Omental fat pad (tissue), 4 donors: Measurements from ENCODE around the gene GALNS. TPM values are rescaled to one million over a fixed set of nuclear protein-coding genes. Genes with fewer than 3 reads are reported as not detected.
A peak's percentile ranks its signal among the peaks of the same experiment; 100 is the strongest.

ENCODE experiments used
- ATAC-seq: fragments of 150-250 bp; one replicate; pipeline ENCODE4 v1.9.1; 2016; ENCODE audit warnings: mild to moderate bottlenecking, moderate library complexity; ENCODE audit not compliant: low FRiP score
- DNase-seq: peaks from one replicate; pipeline ENCODE4 v3.0.0-alpha.2; 2019; ENCODE audit warnings: low spot score
- total RNA-seq, 4 donors: library from RNA; depleted of rRNA; stranded (reverse); fragments of >200 nt; gene quantifications; one replicate each; pipeline ENCODE4 v1.1.0, GENCODE V29; 2016
- TF ChIP-seq, protein P1 (sequence below), 3 donors: fragments of 450-650 bp; IDR thresholded peaks; one replicate each; pipeline ENCODE4 v1.5.1; 2016 to 2017; ENCODE audit warnings: antibody characterized with exemption in 3 of 3, mild to moderate bottlenecking in 3 of 3, moderate library complexity in 2 of 3

Gene GALNS, protein sequence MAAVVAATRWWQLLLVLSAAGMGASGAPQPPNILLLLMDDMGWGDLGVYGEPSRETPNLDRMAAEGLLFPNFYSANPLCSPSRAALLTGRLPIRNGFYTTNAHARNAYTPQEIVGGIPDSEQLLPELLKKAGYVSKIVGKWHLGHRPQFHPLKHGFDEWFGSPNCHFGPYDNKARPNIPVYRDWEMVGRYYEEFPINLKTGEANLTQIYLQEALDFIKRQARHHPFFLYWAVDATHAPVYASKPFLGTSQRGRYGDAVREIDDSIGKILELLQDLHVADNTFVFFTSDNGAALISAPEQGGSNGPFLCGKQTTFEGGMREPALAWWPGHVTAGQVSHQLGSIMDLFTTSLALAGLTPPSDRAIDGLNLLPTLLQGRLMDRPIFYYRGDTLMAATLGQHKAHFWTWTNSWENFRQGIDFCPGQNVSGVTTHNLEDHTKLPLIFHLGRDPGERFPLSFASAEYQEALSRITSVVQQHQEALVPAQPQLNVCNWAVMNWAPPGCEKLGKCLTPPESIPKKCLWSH
- total RNA-seq: 10 to 100 TPM; 15.0 to 32.0 (median 23.4) TPM

DNA sequence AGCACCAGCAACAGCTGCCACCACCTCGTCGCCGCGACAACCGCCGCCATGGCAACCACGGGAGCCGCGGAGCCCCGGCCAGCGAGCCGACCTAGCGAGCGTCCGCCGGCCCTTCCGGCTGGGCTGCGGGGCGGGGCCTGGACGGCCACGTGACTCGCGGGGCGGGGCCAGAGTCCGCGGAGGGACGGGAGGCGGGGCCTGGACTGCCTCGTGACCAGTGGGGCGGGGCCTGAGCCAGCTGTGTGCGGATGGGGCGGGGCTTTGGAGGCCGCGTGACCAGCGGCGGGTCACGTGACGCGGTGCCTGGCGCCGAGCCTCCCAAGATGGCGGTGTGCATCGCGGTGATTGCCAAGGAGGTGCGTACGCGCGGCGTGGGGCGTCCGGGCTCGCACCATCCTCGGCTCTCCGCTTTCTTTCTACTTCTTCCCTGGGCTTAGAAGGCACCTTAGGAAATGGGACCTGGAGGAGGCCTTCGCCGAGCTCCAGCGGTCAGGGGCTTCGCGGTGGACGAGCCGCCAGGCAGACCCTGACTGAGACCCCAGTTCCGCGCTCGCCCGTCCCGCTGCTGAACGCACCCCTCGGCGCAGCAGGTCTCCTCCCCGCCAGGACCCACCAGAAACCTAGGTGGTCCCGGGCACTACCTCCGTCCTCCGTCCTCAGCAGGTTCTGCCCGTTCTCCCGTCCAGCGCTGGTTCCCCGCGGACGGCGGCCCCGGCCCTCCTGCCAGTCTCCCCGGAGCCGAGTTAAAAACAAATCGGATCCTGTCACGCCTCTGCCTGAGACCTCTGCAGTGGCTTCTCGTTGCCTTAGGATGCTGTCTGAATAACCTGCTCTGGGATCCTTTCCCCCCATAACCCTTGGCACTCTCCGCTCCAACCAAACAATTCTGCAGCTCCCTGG lies at the start of gene GALNS, which contains the start of gene TRAPPC2L:
TSS of gene GALNS (minus strand) at position 120 of the 900 bp plus-strand sequence. CDS start at position 50, 70 bp downstream.
TSS of gene TRAPPC2L (plus strand) at position 300 of the 900 bp plus-strand sequence. CDS start at position 324, 24 bp downstream.
- ATAC-seq: peak; percentile 88
- DNase-seq: peak; percentile 100
- TF ChIP-seq, protein P1, sequence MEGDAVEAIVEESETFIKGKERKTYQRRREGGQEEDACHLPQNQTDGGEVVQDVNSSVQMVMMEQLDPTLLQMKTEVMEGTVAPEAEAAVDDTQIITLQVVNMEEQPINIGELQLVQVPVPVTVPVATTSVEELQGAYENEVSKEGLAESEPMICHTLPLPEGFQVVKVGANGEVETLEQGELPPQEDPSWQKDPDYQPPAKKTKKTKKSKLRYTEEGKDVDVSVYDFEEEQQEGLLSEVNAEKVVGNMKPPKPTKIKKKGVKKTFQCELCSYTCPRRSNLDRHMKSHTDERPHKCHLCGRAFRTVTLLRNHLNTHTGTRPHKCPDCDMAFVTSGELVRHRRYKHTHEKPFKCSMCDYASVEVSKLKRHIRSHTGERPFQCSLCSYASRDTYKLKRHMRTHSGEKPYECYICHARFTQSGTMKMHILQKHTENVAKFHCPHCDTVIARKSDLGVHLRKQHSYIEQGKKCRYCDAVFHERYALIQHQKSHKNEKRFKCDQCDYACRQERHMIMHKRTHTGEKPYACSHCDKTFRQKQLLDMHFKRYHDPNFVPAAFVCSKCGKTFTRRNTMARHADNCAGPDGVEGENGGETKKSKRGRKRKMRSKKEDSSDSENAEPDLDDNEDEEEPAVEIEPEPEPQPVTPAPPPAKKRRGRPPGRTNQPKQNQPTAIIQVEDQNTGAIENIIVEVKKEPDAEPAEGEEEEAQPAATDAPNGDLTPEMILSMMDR (IDR thresholded peaks at IDR 0.05): no peak

DNA sequence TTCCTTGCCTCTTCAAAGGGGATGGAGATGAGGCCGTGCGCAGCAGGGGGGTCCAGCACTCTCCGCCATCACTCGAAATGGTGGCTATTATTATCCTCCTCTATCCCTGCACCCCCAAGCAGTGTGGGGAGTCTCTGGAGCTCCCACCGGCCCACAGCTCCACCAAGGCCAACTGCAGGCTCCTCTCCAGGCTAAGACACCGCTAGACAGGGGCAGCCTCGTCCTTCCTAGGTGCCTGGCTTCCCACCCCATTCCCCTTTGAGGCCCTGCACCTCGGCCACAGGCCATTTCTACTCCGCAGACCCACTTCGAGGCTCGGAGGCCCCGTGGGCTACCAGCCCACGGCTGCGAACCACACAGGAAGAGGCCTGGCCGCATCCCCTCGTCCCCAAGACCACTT lies 49.3 kb upstream of the GALNS start:
- no peak for ATAC-seq
- TF ChIP-seq, protein P1 (IDR thresholded peaks at IDR 0.05): no peak
- DNase-seq: no peak

DNA sequence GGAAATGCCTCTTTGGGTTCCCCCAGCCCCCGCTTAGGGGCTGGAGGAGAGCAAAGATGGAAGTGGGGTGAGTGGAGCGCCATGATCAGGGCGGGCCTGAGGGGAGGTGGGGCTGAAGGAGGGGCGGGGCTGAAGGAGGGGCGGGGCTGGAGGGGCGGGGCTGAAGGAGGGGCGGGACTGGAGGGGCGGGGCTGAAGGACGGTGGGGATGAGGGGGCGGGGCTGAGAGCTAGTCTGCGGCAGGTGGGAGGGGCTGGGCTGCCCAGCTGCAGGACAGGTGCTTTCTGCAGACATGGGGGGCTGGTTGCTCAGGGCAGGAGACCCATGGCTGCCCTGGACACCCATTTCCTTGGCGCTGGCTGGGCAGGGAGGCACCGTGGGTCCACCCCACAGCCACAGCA lies 48.8 kb upstream of the GALNS start:
- no peak for ATAC-seq
- TF ChIP-seq, protein P1 (IDR thresholded peaks at IDR 0.05): no peak
- DNase-seq: no peak

DNA sequence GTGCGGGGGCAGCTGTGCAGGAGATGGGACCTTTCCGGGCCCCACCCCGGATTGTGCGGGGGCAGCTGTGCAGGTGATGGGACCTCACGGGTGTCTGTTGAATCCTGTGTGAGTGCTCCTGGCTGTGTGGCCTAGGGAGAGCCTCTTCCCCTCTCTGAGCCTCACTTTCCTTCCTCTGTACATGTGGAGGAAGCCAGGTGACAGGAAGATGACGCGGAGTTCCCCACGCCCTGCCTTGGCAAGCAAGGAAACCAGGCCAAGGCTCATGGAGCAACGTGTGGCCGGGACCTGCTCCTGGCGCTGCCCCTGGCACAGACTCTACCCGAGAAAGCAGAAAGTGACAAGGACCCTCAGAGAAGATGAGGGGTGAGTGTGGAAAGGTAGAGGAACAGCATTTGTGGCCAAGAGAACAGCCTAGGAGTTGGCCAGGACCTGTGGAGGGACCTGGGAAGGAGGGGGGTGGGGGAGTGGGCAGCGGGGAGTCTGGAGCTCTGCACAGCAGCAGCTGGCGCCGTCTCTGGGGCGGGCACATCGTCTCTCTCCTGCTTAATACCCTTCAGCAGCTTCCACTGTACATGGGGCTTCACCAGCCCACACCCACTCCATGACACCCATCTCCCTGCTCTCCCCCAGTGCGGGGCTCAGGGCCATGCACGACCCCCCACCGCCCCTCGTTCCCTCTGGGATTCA lies 48.1 kb upstream of the GALNS start:
- no peak for DNase-seq
- TF ChIP-seq, protein P1 (IDR thresholded peaks at IDR 0.05): no peak
- no peak for ATAC-seq

DNA sequence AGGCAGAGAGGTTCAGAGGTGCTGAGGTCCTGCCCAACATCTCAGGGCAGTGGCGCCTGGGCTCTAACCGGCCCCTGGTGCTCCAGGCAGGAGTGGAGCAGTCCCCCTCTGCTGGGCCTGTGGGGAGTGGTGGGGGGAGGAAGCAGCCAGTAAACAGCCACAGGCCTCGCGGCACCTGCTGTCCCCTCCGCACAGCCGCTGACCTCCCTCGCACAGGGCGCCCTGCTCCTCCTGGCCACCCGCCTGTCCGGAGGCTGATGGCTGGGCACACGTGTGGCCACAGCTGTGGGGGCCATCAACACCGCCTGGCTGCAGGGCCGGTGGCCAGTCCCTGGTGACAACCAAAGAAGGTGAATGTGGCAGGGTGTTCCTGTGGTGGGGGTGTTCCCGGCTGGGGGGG lies 46.5 kb upstream of the GALNS start:
- TF ChIP-seq, protein P1 (IDR thresholded peaks at IDR 0.05): no peak
- DNase-seq (no peak), ATAC-seq (no peak)

DNA sequence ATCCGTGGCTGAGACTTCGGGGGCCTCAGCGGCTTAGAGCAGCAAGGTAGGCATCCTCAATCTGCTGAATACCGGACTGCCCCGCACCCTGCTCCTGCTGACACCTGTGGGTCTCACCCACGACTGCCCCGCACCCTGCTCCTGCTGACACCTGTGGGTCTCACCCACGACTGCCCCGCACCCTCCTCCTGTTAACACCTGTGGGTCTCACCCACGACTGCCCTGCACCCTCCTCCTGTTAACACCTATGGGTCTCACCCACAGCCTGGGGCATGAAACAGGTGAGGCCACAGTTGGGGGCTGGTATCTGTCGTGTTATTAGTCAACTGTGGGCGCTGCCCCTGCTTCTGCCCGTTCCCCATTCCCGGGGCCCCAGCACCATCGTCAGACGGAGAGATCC lies 46.0 kb upstream of the GALNS start:
- ATAC-seq: no peak
- DNase-seq: no peak
- TF ChIP-seq, protein P1 (IDR thresholded peaks at IDR 0.05): no peak
